ENCODE results near the gene DGUOK.

DGUOK gene

DNA sequence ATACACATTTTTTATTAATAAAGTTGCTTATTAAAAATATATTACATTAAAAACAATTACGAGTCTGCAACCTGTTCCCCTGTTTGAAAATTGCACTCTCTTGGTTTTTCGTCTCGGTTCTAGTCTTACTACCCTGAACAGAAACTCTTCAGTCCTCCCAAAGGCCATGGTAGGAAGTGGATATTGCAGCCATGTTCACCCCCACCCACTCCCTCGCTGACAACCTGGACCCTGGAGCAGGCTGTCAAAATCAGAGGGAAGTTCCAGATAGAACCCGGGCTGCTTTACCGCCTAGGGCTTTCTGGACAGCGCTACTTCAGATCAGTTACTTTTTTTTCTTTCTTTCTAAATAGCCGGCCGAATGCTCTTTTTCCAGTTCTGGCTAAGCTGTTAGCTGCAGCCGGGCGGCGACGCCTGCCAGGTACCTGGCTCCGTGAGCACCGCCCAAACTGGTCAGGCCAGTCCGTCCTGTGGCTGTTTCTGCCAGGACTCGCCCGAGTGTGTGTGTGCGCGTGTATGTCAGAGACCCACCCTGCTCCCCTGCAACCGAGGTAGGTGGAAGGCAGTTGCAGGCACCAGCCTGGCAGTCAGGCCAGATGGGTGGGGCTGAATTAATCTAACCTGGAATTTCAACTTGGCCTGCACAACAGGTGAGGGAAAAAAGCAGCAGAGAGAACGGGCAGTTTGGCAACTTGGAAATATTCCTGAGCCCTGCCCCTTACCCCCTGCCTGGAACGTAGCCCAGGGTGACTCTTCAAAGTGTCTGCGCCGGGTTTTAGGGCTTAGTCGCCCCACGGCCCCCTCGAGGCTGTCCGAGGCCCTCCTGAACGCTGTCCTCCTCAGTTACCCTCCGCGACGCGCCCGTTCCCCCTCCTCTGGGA, 56.9 kb downstream of the DGUOK start:
- peak; percentile 68 for DNase-seq

DNA sequence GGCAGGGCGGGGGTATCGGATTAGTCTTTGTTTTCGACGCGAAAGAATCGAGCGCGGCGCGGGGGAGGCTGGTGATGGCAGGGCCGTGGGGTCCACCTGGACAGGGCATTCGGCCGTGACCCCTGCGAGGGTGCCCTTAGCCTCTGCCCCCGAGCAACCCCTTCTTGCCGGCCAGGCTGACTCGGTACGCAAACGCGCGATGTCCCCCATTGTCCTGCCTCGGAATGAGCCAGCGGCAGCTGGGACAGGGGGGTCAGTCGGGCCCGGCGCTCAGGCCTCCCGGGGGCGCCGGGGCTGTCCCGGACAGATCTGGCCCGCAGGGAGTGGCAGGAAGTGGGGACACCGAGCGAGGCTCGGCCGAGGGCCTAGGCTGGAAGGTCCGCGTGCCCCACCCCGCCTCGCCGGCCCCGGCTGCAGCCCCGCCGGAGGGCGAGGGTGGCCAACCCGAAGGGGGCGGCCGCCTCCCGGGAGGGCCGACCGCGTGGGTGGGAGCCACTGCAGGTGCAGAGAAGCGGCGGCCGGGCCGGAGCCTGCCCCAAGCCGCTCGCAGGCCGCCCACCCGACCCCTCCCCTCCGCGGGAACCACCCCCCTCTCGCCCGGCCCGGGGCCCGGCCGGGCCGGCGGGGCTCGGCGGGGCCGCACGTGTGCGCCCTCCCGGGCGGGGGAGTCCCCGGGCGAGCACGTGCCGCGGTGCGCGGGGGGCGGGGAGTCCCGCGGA, 57.7 kb downstream of the DGUOK start, which contains the start of gene TET3:
TSS of gene TET3 (plus strand) at position 708 of the 719 bp plus-strand sequence. CDS start 1,494 bp downstream, outside the sequence.
- DNase-seq, result peak; percentile 73

DNA sequence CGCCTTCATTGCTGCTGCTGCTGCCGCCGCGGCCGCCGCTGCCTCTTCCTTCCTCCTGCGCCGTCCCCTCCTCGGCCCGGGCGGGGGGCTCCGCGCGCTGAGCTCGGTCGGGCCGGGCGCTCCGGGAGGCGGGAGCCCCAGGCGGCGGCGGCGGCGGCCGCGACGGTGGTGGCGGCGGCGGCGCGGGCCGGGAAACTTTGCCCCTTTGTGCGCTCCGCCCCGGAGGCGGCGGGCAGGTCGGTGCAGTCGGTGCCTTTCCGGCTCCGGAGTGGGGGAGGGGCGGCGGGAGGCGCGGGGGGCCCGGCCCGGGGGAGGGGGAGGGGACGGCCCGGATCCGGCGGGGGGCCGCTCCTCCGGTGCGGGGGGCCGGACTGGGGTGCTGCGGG, 58.2 kb downstream of the DGUOK start:
- peak; percentile 62 for DNase-seq

DNA sequence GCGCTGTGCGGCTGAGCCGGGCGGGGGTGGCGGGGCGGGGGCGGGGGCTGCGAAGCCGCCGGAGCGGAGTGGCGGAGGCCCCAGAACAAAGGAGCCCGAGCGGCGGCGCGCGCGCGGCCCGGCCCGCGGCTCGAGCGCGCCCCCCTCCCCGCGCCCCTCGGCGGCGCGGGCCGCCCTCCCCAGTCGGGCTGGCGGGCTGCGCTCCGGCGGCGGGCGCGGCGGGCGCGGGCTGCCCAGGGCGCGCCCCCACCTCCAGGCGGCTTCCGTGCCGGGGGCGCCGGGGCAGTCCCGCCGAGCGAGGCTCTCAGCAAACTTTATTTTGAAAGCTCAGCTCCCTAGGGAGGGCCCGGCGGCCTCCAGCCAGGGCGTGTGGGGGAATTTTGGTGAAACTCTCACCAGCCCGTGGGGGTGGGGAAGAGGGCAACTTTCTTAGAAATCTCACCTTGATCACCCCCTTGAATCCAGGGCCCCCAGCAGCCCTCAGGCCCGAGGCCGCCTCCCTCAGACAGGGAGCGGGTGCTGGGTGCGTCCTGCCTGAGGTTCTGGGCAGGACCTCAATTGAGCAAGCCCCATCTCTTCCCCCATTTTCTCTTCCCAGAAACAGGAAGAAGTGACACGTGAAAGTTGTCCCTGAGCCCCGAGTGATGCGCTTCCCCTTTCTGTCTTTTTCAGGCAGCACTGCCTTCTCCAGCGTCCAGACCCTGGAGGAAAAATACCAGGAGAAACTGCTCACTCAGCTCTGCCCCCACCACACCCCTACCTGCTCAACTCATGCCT, 58.8 kb downstream of the DGUOK start:
- DNase-seq, result peak; percentile 55

DNA sequence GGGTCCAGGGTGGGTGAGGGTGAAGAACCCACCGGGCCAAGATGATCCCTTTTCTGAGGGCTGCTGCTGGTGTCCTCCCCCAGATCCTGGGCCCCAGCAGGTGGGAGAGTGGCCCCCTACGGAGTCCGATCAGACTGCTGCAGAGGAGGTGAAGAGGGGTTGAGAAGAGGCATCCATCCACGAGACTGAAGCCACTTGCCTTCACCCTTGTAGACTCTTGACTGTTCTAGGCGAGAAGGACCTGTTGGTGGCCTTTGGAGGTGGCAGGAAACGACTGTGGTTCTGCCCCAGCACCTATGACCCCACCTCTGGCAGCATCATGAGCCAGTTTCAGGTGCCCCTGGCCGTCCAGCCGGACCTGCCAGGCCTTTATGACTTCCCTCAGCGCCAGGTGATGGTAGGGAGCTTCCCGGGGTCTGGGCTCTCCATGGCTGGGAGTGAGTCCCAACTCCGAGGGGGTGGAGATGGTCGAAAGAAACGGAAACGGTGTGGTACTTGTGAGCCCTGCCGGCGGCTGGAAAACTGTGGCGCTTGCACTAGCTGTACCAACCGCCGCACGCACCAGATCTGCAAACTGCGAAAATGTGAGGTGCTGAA, 59.5 kb downstream of the DGUOK start:
- no peak for DNase-seq

DNA sequence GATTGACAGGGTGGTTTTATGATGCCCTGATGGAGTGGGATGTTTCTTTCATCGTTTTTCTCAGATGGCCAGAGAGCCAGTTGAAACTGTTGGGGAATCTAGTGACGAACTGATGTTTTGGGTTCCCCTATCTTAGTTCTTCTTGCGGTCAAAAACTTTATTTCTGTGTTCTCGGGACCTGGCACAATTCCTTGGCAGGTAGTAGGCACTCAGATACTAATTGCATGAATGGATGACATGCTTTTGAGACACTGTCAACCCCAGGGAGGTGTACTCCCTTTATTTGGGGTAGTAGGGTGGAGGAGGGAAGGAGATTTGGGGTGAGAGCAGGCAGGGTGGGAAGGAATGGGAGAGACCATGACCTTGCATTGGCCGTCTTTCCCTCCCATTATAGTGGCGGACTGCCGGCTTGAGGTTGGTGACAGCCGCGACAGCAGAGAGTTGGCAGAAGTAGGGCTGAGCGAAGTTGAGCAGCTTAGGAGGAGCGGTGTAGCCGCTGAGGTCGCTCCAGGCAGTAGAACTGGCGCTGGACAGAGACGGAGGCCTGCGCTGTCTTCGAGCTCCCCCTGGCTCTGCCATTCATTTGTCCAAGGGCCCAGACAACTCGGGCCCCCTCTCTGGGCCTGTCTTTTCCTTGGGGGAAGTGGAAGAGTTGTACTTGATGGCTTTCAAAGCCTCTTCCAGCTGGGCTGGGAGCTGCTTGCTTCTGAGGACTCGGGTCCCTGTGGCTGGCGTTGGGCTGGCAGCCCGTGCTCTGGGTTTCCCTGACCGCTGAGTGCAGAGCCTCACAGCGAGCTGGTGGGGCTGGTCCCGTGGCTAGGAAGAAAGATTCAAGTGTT, 60.6 kb downstream of the DGUOK start:
- DNase-seq, result peak; percentile 79

DNA sequence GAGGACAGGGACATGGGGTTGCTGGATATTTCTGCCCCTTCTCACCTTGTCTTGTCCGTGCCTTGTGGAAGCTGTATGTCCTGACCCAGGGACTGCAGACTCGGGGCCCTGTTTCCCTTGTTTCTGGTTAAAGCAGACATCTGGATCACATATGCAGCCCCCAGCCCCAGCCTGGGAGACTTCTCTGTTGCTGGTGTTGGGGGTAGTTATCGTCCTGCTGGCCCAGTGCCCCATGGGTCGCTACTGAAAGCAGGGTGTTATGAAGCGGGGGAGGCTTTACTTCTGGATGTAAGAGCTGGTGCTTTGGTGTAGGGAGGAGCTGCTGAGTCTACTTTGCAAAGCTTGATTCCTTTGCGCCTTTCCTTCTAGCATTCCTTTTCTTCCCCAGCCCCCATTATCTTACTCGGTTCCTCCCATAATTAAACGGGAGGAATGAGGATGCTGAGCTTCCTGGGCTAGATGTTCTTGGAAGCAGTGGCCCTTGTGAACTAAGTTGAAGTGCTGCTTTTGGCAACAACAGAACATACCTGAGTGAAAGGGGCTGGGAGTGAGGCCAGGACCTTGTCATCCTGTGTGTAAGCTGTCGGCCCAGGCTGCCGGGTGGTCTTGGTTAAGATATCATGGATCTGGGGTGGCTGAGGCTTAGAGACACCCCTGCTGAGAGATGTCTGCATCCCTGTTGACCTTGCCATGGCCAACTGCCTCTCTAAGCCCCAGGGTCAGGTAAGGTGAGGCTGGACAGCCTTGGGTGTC, 61.4 kb downstream of the DGUOK start:
- DNase-seq, result no peak

DNA sequence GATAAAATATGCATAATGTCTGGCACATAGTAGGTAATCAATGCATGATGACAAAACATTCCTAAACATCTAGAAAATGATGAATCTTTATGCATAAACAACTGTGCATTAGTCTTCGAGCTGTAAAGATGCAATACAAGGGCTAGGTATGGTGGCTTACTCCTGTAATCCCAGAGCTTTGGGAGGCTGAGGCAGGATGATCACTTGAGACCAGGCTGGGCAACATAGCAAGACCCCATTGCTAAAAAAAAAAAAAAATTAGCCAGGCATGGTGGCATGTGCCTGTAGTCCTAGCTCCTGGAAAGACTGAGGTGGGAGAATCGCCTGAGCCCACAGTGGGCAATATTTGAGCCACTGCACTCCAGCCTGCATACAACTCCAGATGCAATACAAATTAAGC, 63.3 kb downstream of the DGUOK start:
- DNase-seq, result no peak

DNA sequence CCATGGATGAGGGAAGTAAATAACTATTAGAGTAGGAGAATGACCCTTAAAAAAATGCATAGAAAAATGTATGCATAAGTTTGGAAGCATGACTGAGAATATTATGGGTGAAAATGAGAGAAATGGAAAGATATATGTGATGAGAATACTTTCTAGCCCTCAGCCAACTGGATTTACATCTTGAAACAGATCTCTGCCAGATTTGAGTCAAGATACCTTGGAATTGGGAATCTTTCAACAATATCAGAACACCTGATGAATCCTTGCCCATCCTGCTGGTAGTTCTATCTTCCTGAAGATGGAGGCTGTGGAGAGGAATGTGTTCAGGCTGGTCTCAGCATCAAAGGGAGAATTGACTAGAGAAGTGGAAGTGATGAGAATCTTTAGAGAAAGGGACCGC, 63.9 kb downstream of the DGUOK start:
- no peak for DNase-seq

DNA sequence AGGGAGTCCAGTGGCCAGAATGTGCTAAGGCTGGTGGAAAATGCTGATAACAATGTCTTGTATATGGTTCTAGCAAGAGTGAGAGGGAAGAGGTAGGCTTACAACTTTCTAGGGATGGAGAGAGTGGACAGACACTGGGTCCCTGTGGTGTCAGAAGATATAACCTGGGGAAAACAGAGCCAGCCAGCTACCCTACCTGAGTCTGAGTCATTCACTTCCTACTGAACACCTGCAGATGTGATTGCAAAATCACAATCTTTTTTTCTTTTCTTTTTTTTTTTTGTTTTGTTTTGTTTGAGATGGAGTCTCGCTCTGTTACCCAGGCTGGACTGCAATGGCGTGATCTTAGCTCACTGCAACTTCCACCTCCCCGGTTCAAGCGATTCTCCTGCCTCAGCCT, 65.4 kb downstream of the DGUOK start:
- DNase-seq, result no peak

DNA sequence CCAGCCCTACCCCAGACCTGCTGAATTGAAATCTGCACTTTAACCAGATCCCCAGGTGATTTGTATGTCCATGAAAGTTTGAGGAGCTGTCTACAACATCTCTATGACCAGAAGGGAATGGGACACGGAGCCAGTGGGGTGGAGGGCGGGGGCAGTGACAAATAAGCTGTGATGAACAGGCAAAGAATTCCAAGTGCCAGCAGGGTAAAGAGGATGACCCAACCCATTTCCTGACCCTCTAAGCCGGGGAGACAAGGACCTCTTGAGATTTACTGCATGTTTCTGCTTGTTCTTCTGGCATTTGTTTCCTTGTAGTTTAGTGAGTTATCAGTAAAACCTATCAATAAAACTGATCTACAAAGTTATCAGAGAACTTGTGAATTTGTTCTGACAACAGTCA, 66.7 kb downstream of the DGUOK start:
- DNase-seq, result no peak

DNA sequence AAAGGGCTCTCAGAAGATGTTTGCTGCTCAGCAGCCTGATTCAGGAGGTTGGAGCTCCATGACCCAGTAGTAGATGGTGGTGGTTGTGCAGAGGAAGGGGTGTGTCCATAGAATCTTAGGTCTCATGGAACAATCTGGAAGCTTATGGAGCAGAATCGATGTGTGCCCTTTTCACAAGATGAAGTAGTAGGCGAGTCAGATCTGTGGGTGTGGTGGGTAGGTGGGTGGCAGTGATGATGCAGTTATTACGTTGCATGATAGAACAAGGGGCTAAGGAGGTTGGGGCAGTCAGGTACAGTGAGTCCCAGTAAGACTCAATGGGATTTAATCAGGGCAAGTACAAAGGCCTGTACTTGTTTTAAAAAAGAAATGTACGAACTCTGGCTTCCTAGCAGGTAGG, 67.1 kb downstream of the DGUOK start:
- DNase-seq, result no peak

DNA sequence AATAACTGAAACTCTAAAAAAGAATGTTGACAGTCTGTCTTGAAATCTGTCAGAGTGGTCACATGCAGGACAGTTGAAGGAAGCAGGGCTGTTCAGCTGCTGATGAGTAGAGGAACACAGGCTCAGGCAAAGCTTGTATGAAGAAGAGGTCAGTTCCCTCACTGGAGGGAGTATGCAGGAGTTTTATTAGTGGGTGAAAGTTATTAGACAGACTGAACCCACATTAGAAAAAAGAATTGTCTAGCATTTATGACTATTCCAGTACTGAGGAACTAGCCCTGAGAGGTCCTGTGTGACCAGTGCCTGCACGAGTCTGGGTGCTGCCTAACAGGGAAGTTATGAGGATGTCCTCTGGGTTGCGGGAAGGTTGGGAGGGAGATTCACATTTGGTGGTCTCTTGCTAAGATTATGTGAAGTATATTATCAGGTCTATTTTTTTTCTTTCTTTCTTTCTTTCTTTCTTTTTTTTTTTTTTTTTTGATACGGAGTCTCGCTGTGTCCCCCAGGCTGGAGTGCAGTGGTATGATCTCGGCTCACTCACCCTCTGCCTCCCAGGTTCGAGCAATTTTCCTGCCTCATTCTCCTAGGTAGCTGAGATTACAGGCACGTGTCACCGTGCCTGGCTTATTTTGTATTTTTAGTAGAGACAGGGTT, 67.6 kb downstream of the DGUOK start:
- DNase-seq, result no peak

DNA sequence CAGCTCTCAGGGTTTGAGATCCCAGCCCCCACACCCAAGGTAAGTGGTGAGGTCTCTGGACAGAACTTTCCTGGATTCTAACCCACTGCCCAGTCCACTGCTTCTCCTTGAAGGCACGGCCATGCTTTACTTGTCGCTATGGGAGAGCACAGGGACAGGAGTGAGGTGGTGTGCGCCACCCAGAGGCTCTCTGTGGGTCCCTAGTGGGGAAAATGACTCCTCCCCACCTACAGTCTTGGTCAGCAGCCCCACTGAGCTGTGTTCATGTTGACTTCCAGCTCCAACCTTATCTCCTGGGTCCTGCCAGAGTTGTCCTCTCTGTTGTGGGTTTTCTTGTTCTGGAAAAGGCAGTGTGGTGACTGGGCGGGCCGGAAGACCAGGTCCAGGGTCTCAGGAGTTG, 69.1 kb downstream of the DGUOK start:
- DNase-seq, result peak; percentile 61

DNA sequence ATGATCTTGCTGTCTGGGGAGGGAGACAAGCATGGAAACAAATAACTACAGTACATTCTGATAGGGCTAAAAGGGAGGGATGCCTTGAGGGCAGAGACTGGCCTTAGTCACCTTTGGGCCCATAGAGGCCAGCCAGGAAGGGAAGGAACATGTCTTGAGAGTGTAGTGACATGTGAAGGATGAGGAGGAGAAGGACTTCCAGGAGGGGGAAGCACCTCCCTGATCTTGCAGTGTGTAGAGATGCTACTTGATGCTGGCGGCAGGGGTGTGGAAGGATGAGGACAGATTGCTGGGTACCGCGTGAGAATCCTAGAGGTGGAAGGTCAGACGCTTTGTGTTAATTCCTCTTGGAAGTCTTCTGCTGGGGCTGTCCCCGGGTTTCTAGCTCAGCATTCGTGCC, 71.1 kb downstream of the DGUOK start:
- DNase-seq, result peak; percentile 34

DNA sequence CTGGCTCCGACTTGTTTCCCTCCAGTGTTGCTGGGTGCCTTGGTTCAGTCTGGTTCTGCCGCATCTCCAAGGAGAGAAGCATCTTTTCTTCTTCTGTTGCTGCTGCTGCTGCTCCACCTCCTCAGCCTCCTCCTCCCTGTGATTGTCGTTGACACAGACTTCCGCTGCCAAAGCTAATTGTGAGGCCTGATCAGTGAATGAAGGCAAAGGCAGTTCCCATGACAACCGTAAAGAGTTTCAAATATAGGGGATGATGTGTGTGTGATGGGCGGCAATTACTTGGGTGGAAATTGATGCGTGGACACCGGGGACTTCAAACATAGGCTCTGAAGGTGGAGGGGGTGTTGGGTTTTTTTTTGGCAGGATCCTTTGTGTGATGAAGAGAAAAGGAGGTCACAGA, 71.8 kb downstream of the DGUOK start:
- no peak for DNase-seq

DNA sequence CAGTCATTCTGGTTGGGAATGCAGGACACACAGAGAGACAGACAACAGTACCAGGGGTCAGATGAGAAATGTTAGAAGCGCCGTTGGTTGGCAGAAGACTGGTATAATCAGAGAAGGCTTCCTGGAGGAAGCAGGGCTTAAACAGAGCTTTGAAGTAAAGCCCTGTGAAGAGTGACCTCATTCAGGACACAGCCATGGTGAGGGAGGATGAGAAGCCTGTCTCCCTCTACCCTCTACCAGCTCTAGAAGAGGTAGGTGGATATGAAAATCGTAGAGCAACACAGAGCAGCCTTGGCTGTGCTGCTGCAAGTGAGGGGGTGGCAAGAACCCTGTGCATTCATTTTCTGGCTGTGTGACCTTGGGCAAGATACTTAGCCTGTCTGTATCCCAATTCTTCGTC, 72.3 kb downstream of the DGUOK start:
- no peak for DNase-seq

DNA sequence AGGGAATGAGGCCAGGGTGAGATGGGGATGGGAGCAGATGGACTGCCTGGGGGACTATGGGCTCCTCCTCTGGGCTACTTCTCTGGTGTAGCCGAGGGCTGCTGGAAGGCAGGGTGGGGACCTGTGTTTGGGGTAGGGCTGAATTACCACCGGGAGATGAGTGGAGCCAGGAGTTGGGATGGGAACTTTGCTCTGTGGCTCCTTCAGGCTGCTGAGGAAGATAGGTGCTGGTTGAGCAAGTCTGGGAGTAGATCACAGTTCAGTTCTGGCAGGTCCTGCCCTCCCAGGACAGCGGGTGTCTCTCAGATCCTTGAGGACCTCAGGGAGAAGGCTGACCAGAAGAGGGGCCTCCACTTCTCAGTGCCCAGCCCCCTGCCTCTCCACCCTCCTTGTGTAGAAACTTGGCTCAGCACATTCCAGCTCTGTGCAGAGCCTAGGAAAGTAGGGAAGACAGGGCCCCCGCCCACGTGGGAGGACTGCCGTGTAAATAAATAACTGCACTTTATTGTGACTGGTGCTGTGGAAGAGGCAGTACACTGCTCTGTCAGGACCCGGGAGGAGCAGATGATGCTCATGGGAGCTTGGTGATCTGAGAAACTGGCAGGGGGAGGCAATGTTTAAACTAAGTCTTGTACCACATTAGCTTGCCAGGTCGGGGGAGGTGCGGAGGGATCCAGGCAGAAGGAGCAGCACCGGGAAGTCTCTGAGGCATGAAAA, 73.4 kb downstream of the DGUOK start:
- no peak for DNase-seq

DNA sequence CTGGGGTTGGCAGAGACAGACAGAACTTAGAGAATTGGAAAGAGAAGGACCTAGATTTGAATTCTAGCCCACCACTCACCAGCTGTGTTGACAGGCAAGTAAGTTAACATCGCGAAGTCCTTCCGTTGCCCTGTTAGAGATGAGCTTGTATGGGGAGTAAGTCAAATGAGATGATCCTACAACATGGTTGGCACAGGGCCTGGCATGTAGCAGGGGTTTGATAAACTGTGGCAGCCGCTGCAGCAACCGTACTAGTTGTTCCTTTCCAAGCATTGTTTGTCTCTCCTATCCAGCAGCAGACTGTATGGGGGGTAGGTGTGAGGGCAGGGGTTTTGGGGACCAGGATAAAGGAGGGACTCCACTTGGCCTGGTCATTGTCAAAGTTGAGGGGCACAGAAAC, 74.0 kb downstream of the DGUOK start:
- DNase-seq, result peak; percentile 19

DNA sequence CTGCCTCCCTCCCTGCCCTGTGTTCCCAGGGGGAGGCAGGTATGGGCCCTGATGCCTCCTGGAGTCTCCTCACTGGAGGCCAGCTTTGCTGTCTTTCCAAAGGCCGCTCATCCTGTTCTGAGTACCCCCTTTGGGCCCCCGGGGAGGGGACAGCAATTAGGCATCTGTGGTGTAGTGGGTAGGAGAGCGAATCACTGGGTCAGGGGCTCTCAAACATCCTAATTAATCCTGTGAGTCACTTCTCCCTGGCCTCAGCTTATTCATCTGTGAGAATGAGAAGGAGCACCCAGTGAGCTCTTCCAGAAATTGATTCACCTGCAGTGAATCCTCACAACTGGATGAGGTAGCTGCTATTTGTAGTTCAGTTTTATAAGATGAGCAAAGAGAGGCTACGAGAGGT, 74.4 kb downstream of the DGUOK start:
- no peak for DNase-seq

Data from hematopoietic multipotent progenitor cell treated with erythropoietin and hydrocortisone succinate and interleukin-3 and kit ligand, for 6 days (in vitro differentiated cells).